Testis (tissue), 3 donors: Measurements from ENCODE around the gene RRM2. TPM values are rescaled to one million over a fixed set of nuclear protein-coding genes. Genes with fewer than 3 reads are reported as not detected.

Source experiments
- DNase-seq: peaks from one replicate; pipeline ENCODE4 v3.0.0-alpha.2; 2019
- H3K27ac ChIP-seq, 2 donors: fragments of 200-600 bp; sonication (generic); one replicate each; pipeline ENCODE4 v1.5.1; 2019
- H3K27me3 ChIP-seq: fragments of 200-600 bp; sonication (generic); one replicate; pipeline ENCODE4 v1.5.1; 2019
- H3K36me3 ChIP-seq: fragments of 200-600 bp; sonication (generic); one replicate; pipeline ENCODE4 v1.5.1; 2017; ENCODE audit warnings: low read depth; ENCODE audit errors: missing control alignments
- H3K4me1 ChIP-seq: fragments of 200-600 bp; sonication (generic); one replicate; pipeline ENCODE4 v1.5.1; 2019
- H3K4me3 ChIP-seq, 2 donors: fragments of 200-600 bp; sonication (generic); one replicate each; pipeline ENCODE4 v1.5.1; 2017 to 2019
- H3K9me3 ChIP-seq: fragments of 200-600 bp; sonication (generic); one replicate; pipeline ENCODE4 v1.5.1; 2017
- POLR2A ChIP-seq: fragments of 450-650 bp; IDR thresholded peaks from one replicate; pipeline ENCODE4 v1.6.1; 2017; ENCODE audit warnings: antibody characterized with exemption, mild to moderate bottlenecking, moderate library complexity
- WGBS, 2 donors: methylation state at CpG; one replicate each; pipeline ENCODE4 v1.1.5; 2018; 5-methylcytosine and 5-hydroxymethylcytosine counted together
- intact Hi-C: fragments of 100-400 bp; cut with DNase I; formaldehyde crosslinking; loops from one replicate; pipeline ENCODE4 v1.15.1; 2023; ENCODE audit warnings: low total_unique reads
- polyA plus RNA-seq: library from polyadenylated mRNA; stranded (reverse); fragments of 350-450 nt; fragmentation: Illumina TruSeq; extraction: RNeasy Lipid Tissue Mini Kit (QIAGEN cat#74804); gene quantifications from one replicate; pipeline ENCODE4 v1.2.3, GENCODE V29; 2014; ENCODE audit warnings: low read depth, low replicate concordance; ENCODE audit not compliant: insufficient read depth
- total RNA-seq, 2 donors: library from RNA; depleted of rRNA; stranded (reverse); fragments of >200 nt; gene quantifications; one replicate each; pipeline ENCODE4 v1.2.3, GENCODE V29; 2016
- TF ChIP-seq, protein P1 (sequence below), 3 experiments: fragments of 450-650 bp in 2 of 3; fragments of 200-600 bp in 1 of 3; sonication (generic) in 1 of 3; IDR thresholded peaks; one replicate each; pipeline ENCODE4 v1.5.1; 2016 to 2019; ENCODE audit warnings: antibody characterized with exemption in 3 of 3, mild to moderate bottlenecking in 2 of 3, moderate library complexity in 1 of 3

The RRM2 gene
- total and polyA plus RNA-seq, 3 donors from 2014 or later = 7.2 to 18.1 (median 14.9) TPM

GRCh38 chr2:10174173-10174572 lies 51.6 kb downstream of the RRM2 start:
- Histone ChIP-seq H3K4me3 (no peak overlapping the region), H3K36me3 (no peaks in the 10 kb centered on the region), H3K4me1 (no peaks in the 10 kb centered on the region), H3K27me3 (no peaks in the 10 kb centered on the region), H3K27ac (no peak overlapping the region), H3K9me3 (no peaks in the 10 kb centered on the region)
- intact Hi-C loops = no loop called here
- no peak for DNase-seq
- TF ChIP-seq POLR2A = no peak
- TF ChIP-seq, protein P1, sequence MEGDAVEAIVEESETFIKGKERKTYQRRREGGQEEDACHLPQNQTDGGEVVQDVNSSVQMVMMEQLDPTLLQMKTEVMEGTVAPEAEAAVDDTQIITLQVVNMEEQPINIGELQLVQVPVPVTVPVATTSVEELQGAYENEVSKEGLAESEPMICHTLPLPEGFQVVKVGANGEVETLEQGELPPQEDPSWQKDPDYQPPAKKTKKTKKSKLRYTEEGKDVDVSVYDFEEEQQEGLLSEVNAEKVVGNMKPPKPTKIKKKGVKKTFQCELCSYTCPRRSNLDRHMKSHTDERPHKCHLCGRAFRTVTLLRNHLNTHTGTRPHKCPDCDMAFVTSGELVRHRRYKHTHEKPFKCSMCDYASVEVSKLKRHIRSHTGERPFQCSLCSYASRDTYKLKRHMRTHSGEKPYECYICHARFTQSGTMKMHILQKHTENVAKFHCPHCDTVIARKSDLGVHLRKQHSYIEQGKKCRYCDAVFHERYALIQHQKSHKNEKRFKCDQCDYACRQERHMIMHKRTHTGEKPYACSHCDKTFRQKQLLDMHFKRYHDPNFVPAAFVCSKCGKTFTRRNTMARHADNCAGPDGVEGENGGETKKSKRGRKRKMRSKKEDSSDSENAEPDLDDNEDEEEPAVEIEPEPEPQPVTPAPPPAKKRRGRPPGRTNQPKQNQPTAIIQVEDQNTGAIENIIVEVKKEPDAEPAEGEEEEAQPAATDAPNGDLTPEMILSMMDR (IDR thresholded peaks at IDR 0.05) = no peak
- WGBS, 2 donors = 93 to 98% methylated on average over 9 of the region's 9 CpGs

GRCh38 chr2:10175441-10175840 lies 52.9 kb downstream of the RRM2 start:
- intact Hi-C loops = no loop called here
- H3K4me1 ChIP-seq = no peaks in the 10 kb centered on the region
- TF ChIP-seq, protein P1 (IDR thresholded peaks at IDR 0.05) = no peak
- TF ChIP-seq POLR2A = no peak
- DNase-seq = no peak
- H3K27ac ChIP-seq = no peak overlapping the region
- H3K27me3 ChIP-seq = no peaks in the 10 kb centered on the region
- H3K4me3 ChIP-seq = no peak overlapping the region
- H3K9me3 ChIP-seq = no peaks in the 10 kb centered on the region
- WGBS, 2 donors = 95 to 97% methylated on average over 10 of the region's 10 CpGs
- no peaks in the 10 kb centered on the region for H3K36me3 ChIP-seq

- intact Hi-C loops = no loop called here
- TF ChIP-seq, protein P1 (IDR thresholded peaks at IDR 0.05) = no peak
- TF ChIP-seq POLR2A = no peak
- Histone ChIP-seq H3K4me1 (no peaks in the 10 kb centered on the region), H3K4me3 (no peak overlapping the region), H3K27ac (no peak overlapping the region), H3K9me3 (no peaks in the 10 kb centered on the region), H3K36me3 (no peaks in the 10 kb centered on the region), H3K27me3 (no peaks in the 10 kb centered on the region)
- WGBS, 2 donors = 89 to 98% methylated on average over 7 of the region's 7 CpGs
- no peak for DNase-seq
These were observed 56.2 kb downstream of the RRM2 start for GRCh38 chr2:10178751-10179150.

DNA sequence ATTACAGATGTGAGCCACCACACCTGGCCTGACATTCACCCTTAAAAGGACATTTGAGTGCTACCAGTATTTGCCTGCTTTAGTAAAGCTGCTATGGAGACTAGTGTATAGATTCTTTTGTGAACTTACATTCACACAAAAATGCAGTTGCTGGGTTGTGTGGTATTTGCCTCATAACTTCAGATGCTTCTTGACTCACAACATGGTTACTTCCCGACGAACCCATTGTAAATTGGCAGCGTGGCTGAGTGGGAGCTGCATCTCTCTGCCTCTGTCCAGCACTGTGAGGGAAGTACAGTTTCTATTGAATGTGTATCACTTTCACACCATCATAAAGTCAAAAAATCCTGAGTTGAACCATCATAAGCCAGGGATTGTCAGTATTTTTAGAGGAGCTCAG lies 56.9 kb downstream of the RRM2 start:
- no peak for TF ChIP-seq POLR2A
- TF ChIP-seq, protein P1 (IDR thresholded peaks at IDR 0.05) = no peak
- DNase-seq = no peak
- Histone ChIP-seq H3K27ac (no peak overlapping the region), H3K27me3 (no peaks in the 10 kb centered on the region), H3K36me3 (no peaks in the 10 kb centered on the region), H3K4me3 (no peak overlapping the region), H3K4me1 (no peaks in the 10 kb centered on the region), H3K9me3 (no peaks in the 10 kb centered on the region)
- intact Hi-C loops = no loop called here
- WGBS, 2 donors = 77 to 96% methylated on average over 3 of the region's 3 CpGs

- Histone ChIP-seq H3K4me1 (no peaks in the 10 kb centered on the region), H3K27ac (no peak overlapping the region), H3K36me3 (no peaks in the 10 kb centered on the region), H3K27me3 (no peaks in the 10 kb centered on the region), H3K9me3 (no peaks in the 10 kb centered on the region), H3K4me3 (no peak overlapping the region)
- no peak for DNase-seq
- TF ChIP-seq POLR2A = no peak
- TF ChIP-seq, protein P1 (IDR thresholded peaks at IDR 0.05) = no peak
- intact Hi-C loops = no loop called here
- 90 to 96% methylated on average over 7 of the region's 7 CpGs for WGBS, 2 donors
These were observed 57.7 kb downstream of the RRM2 start for GRCh38 chr2:10180229-10180628.
